Muscle layer of colon (tissue), 2 donors: ENCODE results near the gene FHIP1B.
"Not testable (repeated sequence)": the region's sequence is repeated elsewhere in the genome, so short reads cannot be mapped to it uniquely, and the experiment has no call there.

Experiments
- H3K27ac ChIP-seq: one replicate; pipeline ENCODE4 v1.7.0; 2013; ENCODE audit warnings: low read depth, mild to moderate bottlenecking, low read length, moderate library complexity
- H3K27me3 ChIP-seq, 2 donors: one replicate each; pipeline ENCODE4 v1.7.0; 2013; ENCODE audit warnings: low read length in 2 of 2, mild to moderate bottlenecking in 2 of 2; ENCODE audit not compliant: insufficient read depth in 2 of 2, control insufficient read depth in 1 of 2
- H3K36me3 ChIP-seq: one replicate; pipeline ENCODE4 v1.7.0; 2013; ENCODE audit warnings: mild to moderate bottlenecking, low read length; ENCODE audit not compliant: insufficient read depth
- H3K4me1 ChIP-seq: one replicate; pipeline ENCODE4 v1.7.0; 2013; ENCODE audit warnings: mild to moderate bottlenecking, low read length; ENCODE audit not compliant: insufficient read depth
- H3K4me3 ChIP-seq, 2 donors: one replicate each; pipeline ENCODE4 v1.7.0; 2013; ENCODE audit warnings: low read length in 2 of 2, low read depth in 1 of 2, mild to moderate bottlenecking in 1 of 2, moderate library complexity in 1 of 2
- H3K9ac ChIP-seq: one replicate; pipeline ENCODE4 v1.7.0; 2013; ENCODE audit warnings: low read length
- H3K9me3 ChIP-seq: one replicate; pipeline ENCODE4 v1.7.0; 2013; ENCODE audit warnings: mild to moderate bottlenecking, low read length
- donor health status: abdominal sarcoma.
- donor health status: Adenocarcinoma of cecum.

Gene FHIP1B

GRCh38 chr11:6234387-6235107 lies at the start of gene FHIP1B:
TSS of gene FHIP1B (minus strand) at chr11:6234636. CDS start at chr11:6224516, 10,120 bp downstream.
- Histone ChIP-seq H3K27ac (peak within 1 kb of the TSS; percentile 83), H3K27me3 (no peaks in the 10 kb centered on the region), H3K9me3 (no peaks in the 10 kb centered on the region), H3K36me3 (no peaks in the 10 kb centered on the region), H3K4me3 (peak within 1 kb of the TSS; percentile 56 to 98), H3K4me1 (peaks cover 13% of the 10 kb centered on the region), H3K9ac (peak within 1 kb of the TSS; percentile 97)

DNA sequence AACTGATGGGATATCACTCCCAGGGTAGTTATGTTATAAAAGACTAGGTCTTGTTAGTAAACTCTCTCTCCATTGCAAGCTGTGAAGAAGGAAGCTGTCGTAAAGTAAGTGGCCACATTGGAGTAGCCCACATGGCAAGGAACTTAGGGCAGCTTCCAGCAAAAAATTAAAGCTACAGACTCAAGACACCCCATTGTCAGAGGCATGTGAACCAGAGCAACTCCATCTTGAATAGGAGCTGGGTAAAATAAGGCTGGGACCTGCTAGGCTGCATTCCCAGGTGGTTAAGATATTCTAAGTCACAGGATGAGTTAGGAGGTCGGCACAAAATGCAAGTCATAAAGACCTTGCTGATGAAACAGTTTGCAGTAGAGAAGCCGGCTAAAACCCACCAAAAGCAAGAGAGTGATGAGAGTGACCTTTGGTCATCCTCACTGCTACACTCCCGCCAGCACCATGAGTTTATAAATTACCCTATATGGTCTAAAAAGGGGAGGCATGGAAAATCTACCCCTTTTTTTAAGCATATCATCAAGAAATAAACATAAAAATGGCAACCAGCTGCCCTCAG lies 49.1 kb upstream of the FHIP1B start:
- no peaks in the 10 kb centered on the region for H3K27me3 ChIP-seq
- no peak overlapping the region for H3K9ac ChIP-seq
- no peak overlapping the region for H3K4me3 ChIP-seq
- H3K27ac ChIP-seq: no peak overlapping the region
- H3K4me1 ChIP-seq: no peaks in the 10 kb centered on the region
- no peaks in the 10 kb centered on the region for H3K9me3 ChIP-seq
- H3K36me3 ChIP-seq: no peaks in the 10 kb centered on the region

DNA sequence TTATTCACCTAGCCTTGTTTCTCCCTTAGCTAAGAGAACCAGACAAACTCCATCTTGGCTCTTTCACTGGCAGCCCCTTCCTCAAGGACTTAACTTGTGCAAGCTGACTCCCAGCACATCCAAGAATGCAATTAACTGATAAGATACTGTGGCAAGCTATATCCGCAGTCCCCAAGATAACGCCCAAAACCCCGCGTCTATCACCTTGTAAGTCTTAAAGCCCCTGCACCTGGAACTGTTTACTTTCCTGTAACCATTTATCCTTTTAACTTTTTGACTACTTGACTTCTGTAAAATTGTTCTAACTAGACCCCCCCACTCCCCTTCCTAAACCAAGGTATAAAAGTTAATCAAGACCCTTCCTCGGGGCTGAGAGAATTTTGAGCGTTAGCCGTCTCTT lies 46.4 kb upstream of the FHIP1B start:
- H3K9me3 ChIP-seq, H3K4me3 ChIP-seq, H3K9ac ChIP-seq, H3K27me3 ChIP-seq, H3K4me1 ChIP-seq, H3K27ac ChIP-seq, H3K36me3 ChIP-seq: not testable (repeated sequence)

DNA sequence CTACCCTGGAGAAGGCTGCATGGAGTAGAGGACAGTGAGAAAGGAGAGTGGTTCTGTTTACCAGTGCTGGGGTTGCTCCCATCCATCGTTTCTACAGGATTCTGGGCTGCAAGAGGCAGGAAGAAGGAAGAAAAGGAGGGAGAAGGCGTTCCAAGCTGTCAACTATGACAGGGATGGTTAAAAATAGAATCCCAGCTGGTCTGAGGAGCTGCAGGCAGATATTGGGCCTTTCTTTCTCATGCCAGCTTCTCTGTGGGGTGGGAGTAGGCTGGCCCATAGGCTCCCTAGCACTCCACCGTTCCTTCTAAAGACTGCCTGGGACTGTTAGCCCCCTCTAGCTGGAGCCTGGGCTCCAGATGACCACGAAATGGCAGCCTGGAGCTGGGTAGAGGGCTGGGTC lies 38.8 kb upstream of the FHIP1B start:
- no peaks in the 10 kb centered on the region for H3K36me3 ChIP-seq
- no peak overlapping the region for H3K9ac ChIP-seq
- no peak overlapping the region for H3K27ac ChIP-seq
- peaks cover 0 to 3% of the 10 kb centered on the region in 2 donors for H3K27me3 ChIP-seq
- H3K4me1 ChIP-seq: no peaks in the 10 kb centered on the region
- H3K9me3 ChIP-seq: no peaks in the 10 kb centered on the region
- no peak overlapping the region for H3K4me3 ChIP-seq

- Histone ChIP-seq H3K27ac (no peak overlapping the region), H3K4me1 (no peaks in the 10 kb centered on the region)
These were observed 37.2 kb upstream of the FHIP1B start for GRCh38 chr11:6271598-6271997.

DNA sequence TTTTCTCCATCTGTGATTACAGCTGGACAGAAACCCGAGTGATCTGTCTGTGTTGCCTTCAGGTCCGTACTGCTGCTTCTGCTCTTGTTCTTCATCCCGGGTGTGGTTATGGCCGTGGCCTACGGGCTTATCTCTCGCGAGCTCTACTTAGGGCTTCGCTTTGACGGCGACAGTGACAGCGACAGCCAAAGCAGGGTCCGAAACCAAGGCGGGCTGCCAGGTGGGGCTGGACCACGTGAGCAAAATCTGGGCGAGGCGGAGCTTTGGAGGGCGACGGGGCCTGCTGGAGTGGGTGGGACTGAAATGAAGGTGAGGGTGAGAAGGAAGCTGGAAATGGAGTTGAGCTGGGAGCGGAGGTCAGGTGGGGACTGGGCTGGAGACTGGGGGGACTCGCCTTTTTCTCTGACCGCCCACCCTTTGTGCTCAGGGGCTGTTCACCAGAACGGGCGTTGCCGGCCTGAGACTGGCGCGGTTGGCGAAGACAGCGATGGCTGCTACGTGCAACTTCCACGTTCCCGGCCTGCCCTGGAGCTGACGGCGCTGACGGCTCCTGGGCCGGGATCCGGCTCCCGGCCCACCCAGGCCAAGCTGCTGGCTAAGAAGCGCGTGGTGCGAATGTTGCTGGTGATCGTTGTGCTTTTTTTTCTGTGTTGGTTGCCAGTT lies 36.3 kb upstream of the FHIP1B start:
- H3K4me3 ChIP-seq: no peak overlapping the region
- H3K9me3 ChIP-seq: no peaks in the 10 kb centered on the region
- H3K27ac ChIP-seq: no peak overlapping the region

More at GRCh38 chr11:6271598-6271997, 37.2 kb upstream of the FHIP1B start:
- Histone ChIP-seq H3K36me3 (no peaks in the 10 kb centered on the region), H3K9me3 (no peaks in the 10 kb centered on the region), H3K4me3 (no peak overlapping the region), H3K27me3 (peaks cover 0 to 3% of the 10 kb centered on the region in 2 donors), H3K9ac (no peak overlapping the region)

DNA sequence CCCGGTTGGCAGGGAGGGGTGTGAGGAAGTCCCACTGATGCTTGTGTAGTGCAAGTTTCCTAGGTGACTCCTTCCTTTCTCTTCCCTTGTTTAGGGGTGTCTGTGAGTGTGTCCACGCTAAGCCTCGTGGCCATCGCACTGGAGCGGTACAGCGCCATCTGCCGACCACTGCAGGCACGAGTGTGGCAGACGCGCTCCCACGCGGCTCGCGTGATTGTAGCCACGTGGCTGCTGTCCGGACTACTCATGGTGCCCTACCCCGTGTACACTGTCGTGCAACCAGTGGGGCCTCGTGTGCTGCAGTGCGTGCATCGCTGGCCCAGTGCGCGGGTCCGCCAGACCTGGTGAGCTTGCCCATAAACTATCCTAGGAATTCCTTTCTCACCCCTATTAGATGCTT lies 35.6 kb upstream of the FHIP1B start:
- Histone ChIP-seq H3K4me1 (no peaks in the 10 kb centered on the region), H3K27ac (no peak overlapping the region), H3K36me3 (no peaks in the 10 kb centered on the region), H3K9ac (no peak overlapping the region), H3K4me3 (no peak overlapping the region), H3K27me3 (peaks cover 0 to 3% of the 10 kb centered on the region in 2 donors), H3K9me3 (no peaks in the 10 kb centered on the region)

More for the DNA sequence above, 36.3 kb upstream of the FHIP1B start:
- peaks cover 0 to 3% of the 10 kb centered on the region in 2 donors for H3K27me3 ChIP-seq
- H3K9ac ChIP-seq: no peak overlapping the region
- H3K36me3 ChIP-seq: no peaks in the 10 kb centered on the region
- no peaks in the 10 kb centered on the region for H3K4me1 ChIP-seq

GRCh38 chr11:6268820-6269219 lies 34.4 kb upstream of the FHIP1B start:
- Histone ChIP-seq H3K9me3 (no peaks in the 10 kb centered on the region), H3K27me3 (peaks cover 0 to 3% of the 10 kb centered on the region in 2 donors), H3K4me1 (no peaks in the 10 kb centered on the region), H3K36me3 (no peaks in the 10 kb centered on the region), H3K9ac (no peak overlapping the region), H3K4me3 (no peak overlapping the region), H3K27ac (no peak overlapping the region)

GRCh38 chr11:6263662-6264061 lies 29.2 kb upstream of the FHIP1B start:
- Histone ChIP-seq H3K27me3 (peaks cover 20 to 23% of the 10 kb centered on the region in 2 donors), H3K36me3 (no peaks in the 10 kb centered on the region), H3K4me1 (peaks cover 6% of the 10 kb centered on the region), H3K9ac (no peak overlapping the region), H3K27ac (no peak overlapping the region), H3K9me3 (no peaks in the 10 kb centered on the region), H3K4me3 (no peak overlapping the region)

- no peaks in the 10 kb centered on the region for H3K9me3 ChIP-seq
- H3K27me3 ChIP-seq: peaks cover 30 to 35% of the 10 kb centered on the region in 2 donors
- no peaks in the 10 kb centered on the region for H3K36me3 ChIP-seq
- H3K27ac ChIP-seq: no peak overlapping the region
- no peak overlapping the region for H3K9ac ChIP-seq
- peaks cover 8% of the 10 kb centered on the region for H3K4me1 ChIP-seq
- no peak overlapping the region for H3K4me3 ChIP-seq
These were observed 25.8 kb upstream of the FHIP1B start for GRCh38 chr11:6260207-6260726.

- no peaks in the 10 kb centered on the region for H3K36me3 ChIP-seq
- no peak overlapping the region for H3K27ac ChIP-seq
- H3K27me3 ChIP-seq: peaks cover 30 to 35% of the 10 kb centered on the region in 2 donors
- H3K4me1 ChIP-seq: peaks cover 8% of the 10 kb centered on the region
- H3K9me3 ChIP-seq: no peaks in the 10 kb centered on the region
- no peak overlapping the region for H3K9ac ChIP-seq
- peak overlapping the region in 1 of 2 donors; percentile 64 for H3K4me3 ChIP-seq
These were observed 24.2 kb upstream of the FHIP1B start for GRCh38 chr11:6258571-6259081.
